ENCODE data around the gene SBF1. TPM values are rescaled to one million over a fixed set of nuclear protein-coding genes. Genes with fewer than 3 reads are reported as not detected.
A peak's percentile ranks its signal among the peaks of the same experiment; 100 is the strongest.

The SBF1 gene
- total and polyA plus RNA-seq, 2 of the 13 experiments (the other 11 are each of a cell fraction or from before 2014, with no cell fraction given) = 31.7 to 40.9 TPM

- no peak for TF ChIP-seq THAP7 (CRISPR knock-in tag; IDR thresholded peaks at IDR 0.05)
- TF ChIP-seq ZFP41 (CRISPR knock-in tag; IDR thresholded peaks at IDR 0.05; ENCODE audit: borderline replicate concordance) = no peak
- TF ChIP-seq RBFOX2 (IDR thresholded peaks at IDR 0.05; ENCODE audit: low read depth, low read length) = no peak
- no peak for TF ChIP-seq ZNF816 (CRISPR knock-in tag; IDR thresholded peaks at IDR 0.05; ENCODE audit: borderline replicate concordance)
- no peak for TF ChIP-seq NR3C1 (CRISPR knock-in tag; IDR thresholded peaks at IDR 0.05)
- TF ChIP-seq ZBTB7B (CRISPR knock-in tag; IDR thresholded peaks at IDR 0.05) = no peak
- no peak for TF ChIP-seq ZNF326 (CRISPR knock-in tag; IDR thresholded peaks at IDR 0.05; ENCODE audit: borderline replicate concordance)
- no peak for TF ChIP-seq GTF3A (CRISPR knock-in tag; conservative IDR thresholded peaks at IDR 0.05)
- no peak for TF ChIP-seq KMT2B (CRISPR knock-in tag; IDR thresholded peaks at IDR 0.05)
- peak; percentile 86 for TF ChIP-seq ZNF616 (CRISPR knock-in tag; IDR thresholded peaks at IDR 0.05; ENCODE audit: low read depth)
- no peak for TF ChIP-seq ZSCAN22 (CRISPR knock-in tag; IDR thresholded peaks at IDR 0.05)
- TF ChIP-seq SNAI1 (CRISPR knock-in tag; IDR thresholded peaks at IDR 0.05; ENCODE audit: borderline replicate concordance) = no peak
- TF ChIP-seq ELF1 (CRISPR knock-in tag; IDR thresholded peaks at IDR 0.05) = 0 out of 2 replicates have a peak, but pooled peaks have one; percentile 12
- no peak for TF ChIP-seq ZNF589 (CRISPR knock-in tag; conservative IDR thresholded peaks at IDR 0.05)
- TF ChIP-seq ZNF430 (CRISPR knock-in tag; IDR thresholded peaks at IDR 0.05) = no peak
- no peak for TF ChIP-seq TFAP4 (IDR thresholded peaks at IDR 0.05; ENCODE audit: borderline replicate concordance, low read depth)
- no peak for TF ChIP-seq JUN (CRISPR knock-in tag; IDR thresholded peaks at IDR 0.05)
- TF ChIP-seq CEBPZ (IDR thresholded peaks at IDR 0.05; ENCODE audit: low read length) = no peak
- TF ChIP-seq PHF20 (CRISPR knock-in tag; IDR thresholded peaks at IDR 0.05) = 0 out of 2 replicates have a peak, but pooled peaks have one; percentile 45
- TF ChIP-seq ZNF777 (CRISPR knock-in tag; IDR thresholded peaks at IDR 0.05) = no peak; the same call in 1 of the 2 replicates
- TF ChIP-seq ZNF18 (CRISPR knock-in tag; IDR thresholded peaks at IDR 0.05; ENCODE audit: insufficient replicate concordance) = no peak
Measured at GRCh38 chr22:50507421-50507990, 32.7 kb upstream of the SBF1 start, which contains the start of gene LMF2 (continued).

All from HepG2 (cell line).